Endodermal cell (in vitro differentiated cells): ENCODE measurements around the gene CSNK1A1L. TPM values are rescaled to one million over a fixed set of nuclear protein-coding genes. Genes with fewer than 3 reads are reported as not detected.

ENCODE experiments used
- DNase-seq: peaks from one replicate; pipeline ENCODE4 v3.0.0-alpha.2; 2017
- H3K27ac ChIP-seq: 2 replicates; pipeline ENCODE4 v1.5.1; 2013; ENCODE audit warnings: mild to moderate bottlenecking, low read depth, low read length, moderate library complexity
- H3K27me3 ChIP-seq: 2 replicates; pipeline ENCODE4 v1.6.1; 2013; ENCODE audit warnings: mild to moderate bottlenecking, low read length, moderate library complexity; ENCODE audit not compliant: insufficient read depth, control insufficient read depth, poor library complexity, severe bottlenecking
- H3K36me3 ChIP-seq: 2 replicates; pipeline ENCODE4 v1.7.0; 2013; ENCODE audit warnings: mild to moderate bottlenecking, low read length, moderate library complexity; ENCODE audit not compliant: control insufficient read depth, insufficient read depth
- H3K4me1 ChIP-seq: one replicate; pipeline ENCODE4 v1.7.0; 2013; ENCODE audit warnings: low read length; ENCODE audit not compliant: control insufficient read depth, insufficient read depth
- H3K4me3 ChIP-seq: 2 replicates; pipeline ENCODE4 v1.5.1; 2013; ENCODE audit warnings: mild to moderate bottlenecking, low read length, moderate library complexity
- H3K9ac ChIP-seq: 2 replicates; pipeline ENCODE4 v1.6.1; 2013; ENCODE audit warnings: mild to moderate bottlenecking, low read length, moderate library complexity; ENCODE audit not compliant: poor library complexity, severe bottlenecking; ENCODE audit errors: extremely low read depth
- H3K9me3 ChIP-seq: 2 replicates; pipeline ENCODE4 v1.6.1; 2013; ENCODE audit warnings: mild to moderate bottlenecking, low read length, moderate library complexity; ENCODE audit not compliant: control insufficient read depth
- H3K27ac Mint-ChIP-seq: 2 replicates; pipeline ENCODE4 v1.8.0; 2020; ENCODE audit warnings: mixed read lengths
- H3K27me3 Mint-ChIP-seq: 2 replicates; pipeline ENCODE4 v1.8.0; 2021; ENCODE audit warnings: mild to moderate bottlenecking, mixed read lengths; ENCODE audit not compliant: insufficient read depth
- H3K36me3 Mint-ChIP-seq: 2 replicates; pipeline ENCODE4 v1.8.0; 2020; ENCODE audit warnings: low read depth, mixed read lengths
- H3K4me1 Mint-ChIP-seq: 2 replicates; pipeline ENCODE4 v1.8.0; 2020; ENCODE audit warnings: mixed read lengths
- H3K4me3 Mint-ChIP-seq: 2 replicates; pipeline ENCODE4 v1.8.0; 2020; ENCODE audit warnings: mild to moderate bottlenecking, moderate library complexity, mixed read lengths
- H3K9me3 Mint-ChIP-seq: 2 replicates; pipeline ENCODE4 v1.8.0; 2020; ENCODE audit warnings: mild to moderate bottlenecking, mixed read lengths
- CTCF ChIP-seq: fragments of 200-600 bp; sonication (generic); conservative IDR thresholded peaks from 2 replicates; pipeline ENCODE4 v1.5.0; 2021; ENCODE audit warnings: antibody characterized with exemption, mild to moderate bottlenecking
- WGBS, 2 experiments: methylation state at CpG; one replicate each; pipeline versions ENCODE4 v1.1.5 to v1.1.7; 2013; ENCODE audit warnings: missing lambda C conversion rate in 2 of 2, mixed read lengths in 1 of 2; ENCODE audit not compliant: insufficient coverage in 1 of 2, insufficient read length in 1 of 2; 5-methylcytosine and 5-hydroxymethylcytosine counted together
- total RNA-seq, 2 donors: library from RNA; stranded (reverse); fragmentation: NEBNext Ultra II Directional in 1 of 2; extraction: Animal tissue kit (Norgen Biotek cat#: 25700) in 1 of 2; gene quantifications; 2 replicates in 1 of 2; 3 replicates in 1 of 2; pipeline ENCODE4 v1.2.1, GENCODE V29; 2021

CSNK1A1L gene
- total RNA-seq, 2 donors from 2014 or later, result not detected

GRCh38 chr13:37144661-37145060 is 39.2 kb upstream of the CSNK1A1L start:
- H3K4me3 Mint-ChIP-seq, result no peak overlapping the region
- H3K9me3 Mint-ChIP-seq, result no peaks in the 10 kb centered on the region
- H3K4me1 Mint-ChIP-seq, result no peaks in the 10 kb centered on the region
- Histone ChIP-seq H3K27ac (no peak overlapping the region), H3K9ac (no peak overlapping the region), H3K36me3 (no peaks in the 10 kb centered on the region), H3K4me3 (no peak overlapping the region), H3K9me3 (no peaks in the 10 kb centered on the region), H3K4me1 (no peaks in the 10 kb centered on the region), H3K27me3 (no peaks in the 10 kb centered on the region)
- TF ChIP-seq CTCF, result no peak
- H3K36me3 Mint-ChIP-seq, result no peaks in the 10 kb centered on the region
- H3K27me3 Mint-ChIP-seq, result no peaks in the 10 kb centered on the region
- no peak for DNase-seq
- no peak overlapping the region for H3K27ac Mint-ChIP-seq

- H3K9ac ChIP-seq, result no peak overlapping the region
- no peaks in the 10 kb centered on the region for H3K27me3 ChIP-seq
- Mint-ChIP-seq H3K36me3 (no peaks in the 10 kb centered on the region), H3K27ac (no peak overlapping the region), H3K4me1 (no peaks in the 10 kb centered on the region), H3K4me3 (no peak overlapping the region), H3K9me3 (no peaks in the 10 kb centered on the region), H3K27me3 (no peaks in the 10 kb centered on the region)
- no peak for DNase-seq
- no peaks in the 10 kb centered on the region for H3K9me3 ChIP-seq
- no peak for TF ChIP-seq CTCF
- WGBS, 2 experiments, result 73% methylated on average over 1 of the region's 1 CpG; no CpG with 5 or more reads in 1 of the 2 experiments
- no peak overlapping the region for H3K27ac ChIP-seq
- H3K4me1 ChIP-seq, result no peaks in the 10 kb centered on the region
- H3K4me3 ChIP-seq, result no peak overlapping the region
- no peaks in the 10 kb centered on the region for H3K36me3 ChIP-seq
These were observed 38.4 kb upstream of the CSNK1A1L start for GRCh38 chr13:37143911-37144310.

GRCh38 chr13:37142877-37143276 is 37.4 kb upstream of the CSNK1A1L start:
- Histone ChIP-seq H3K36me3 (no peaks in the 10 kb centered on the region), H3K27me3 (no peaks in the 10 kb centered on the region), H3K9ac (no peak overlapping the region), H3K4me3 (no peak overlapping the region), H3K4me1 (no peaks in the 10 kb centered on the region), H3K9me3 (no peaks in the 10 kb centered on the region), H3K27ac (no peak overlapping the region)
- H3K27ac Mint-ChIP-seq, result no peak overlapping the region
- no peaks in the 10 kb centered on the region for H3K36me3 Mint-ChIP-seq
- peaks cover 3% of the 10 kb centered on the region for H3K9me3 Mint-ChIP-seq
- no peaks in the 10 kb centered on the region for H3K27me3 Mint-ChIP-seq
- 95 to 100% methylated on average over 1 of the region's 1 CpG for WGBS, 2 experiments
- H3K4me1 Mint-ChIP-seq, result no peaks in the 10 kb centered on the region
- DNase-seq, result no peak
- TF ChIP-seq CTCF, result no peak
- H3K4me3 Mint-ChIP-seq, result no peak overlapping the region
